ENCODE measurements around the gene EIF3J.

- TF ChIP-seq ZNF274 (IDR thresholded peaks at IDR 0.05; ENCODE audit: low read depth, low read length) (no peak), YY1 (IDR thresholded peaks at IDR 0.05; ENCODE audit: insufficient read depth, insufficient read length) (no peak)
Measured at GRCh38 chr15:44527241-44527640, 9.7 kb upstream of the EIF3J start.

Data from NT2/D1 (cell line).